GM23338 (cell line): Measurements from ENCODE around the gene ATP10A. TPM values are rescaled to one million over a fixed set of nuclear protein-coding genes. Genes with fewer than 3 reads are reported as not detected.

Experiments
- ATAC-seq: fragments of 200-7000 bp; cut with Tn5 transposase; 3 replicates; pipeline ENCODE4 v1.9.1; 2020
- DNase-seq: peaks from one replicate; pipeline ENCODE4 v3.0.0-alpha.2; 2015; ENCODE audit warnings: low spot score
- H2AFZ ChIP-seq: fragments of 200-600 bp; sonication (generic); 2 replicates; pipeline ENCODE4 v1.8.0; 2016; ENCODE audit warnings: antibody characterized with exemption, mild to moderate bottlenecking, moderate library complexity
- H3F3A ChIP-seq: fragments of 200-600 bp; sonication (generic); replicated peaks from 2 replicates; pipeline ENCODE4 v1.8.0; 2017; ENCODE audit warnings: antibody characterized with exemption, mixed run types, low read depth
- H3K27ac ChIP-seq: fragments of 200-600 bp; sonication (generic); 2 replicates; pipeline ENCODE4 v1.6.1; 2016; ENCODE audit warnings: low read depth
- H3K27me3 ChIP-seq: fragments of 200-600 bp; sonication (generic); 2 replicates; pipeline ENCODE4 v1.8.0; 2016; ENCODE audit warnings: mild to moderate bottlenecking, mixed run types, moderate library complexity; ENCODE audit not compliant: insufficient read depth
- H3K36me3 ChIP-seq: fragments of 200-600 bp; sonication (generic); 2 replicates; pipeline ENCODE4 v1.8.0; 2016; ENCODE audit warnings: mild to moderate bottlenecking; ENCODE audit not compliant: insufficient read depth
- H3K4me1 ChIP-seq: fragments of 200-600 bp; sonication (generic); 2 replicates; pipeline ENCODE4 v1.8.0; 2016; ENCODE audit warnings: mild to moderate bottlenecking, moderate library complexity; ENCODE audit not compliant: insufficient read depth
- H3K4me2 ChIP-seq: fragments of 200-600 bp; sonication (generic); 2 replicates; pipeline ENCODE4 v1.7.1; 2017; ENCODE audit warnings: mixed run types
- H3K4me3 ChIP-seq: fragments of 200-600 bp; sonication (generic); 2 replicates; pipeline ENCODE4 v1.6.1; 2016; ENCODE audit warnings: mixed run types
- H3K79me2 ChIP-seq: fragments of 200-600 bp; sonication (generic); replicated peaks from 2 replicates; pipeline ENCODE4 v1.8.0; 2017; ENCODE audit warnings: mild to moderate bottlenecking; ENCODE audit not compliant: insufficient read depth
- H3K9me2 ChIP-seq: fragments of 200-600 bp; sonication (generic); 2 replicates; pipeline ENCODE4 v1.8.0; 2017; ENCODE audit not compliant: insufficient read depth
- H4K20me1 ChIP-seq: fragments of 200-600 bp; sonication (generic); replicated peaks from 2 replicates; pipeline ENCODE4 v1.8.0; 2017; ENCODE audit warnings: mild to moderate bottlenecking; ENCODE audit not compliant: insufficient read depth
- H3K27ac Mint-ChIP-seq: 2 replicates; pipeline ENCODE4 v1.8.0; 2020; ENCODE audit warnings: inconsistent platforms, mild to moderate bottlenecking, moderate library complexity, mixed read lengths
- H3K27me3 Mint-ChIP-seq: 3 replicates; pipeline ENCODE4 v1.8.0; 2022; ENCODE audit warnings: low read depth, mild to moderate bottlenecking, moderate library complexity, mixed read lengths, inconsistent platforms; ENCODE audit not compliant: insufficient read depth, poor library complexity
- H3K36me3 Mint-ChIP-seq: 3 replicates; pipeline ENCODE4 v1.8.0; 2021; ENCODE audit warnings: low read depth, mild to moderate bottlenecking, inconsistent platforms, moderate library complexity, mixed read lengths
- H3K4me1 Mint-ChIP-seq: 3 replicates; pipeline ENCODE4 v1.8.0; 2020; ENCODE audit warnings: mild to moderate bottlenecking, inconsistent platforms, mixed read lengths
- H3K4me3 Mint-ChIP-seq: 3 replicates; pipeline ENCODE4 v1.8.0; 2021; ENCODE audit warnings: moderate library complexity, mild to moderate bottlenecking, inconsistent platforms, mixed read lengths
- H3K9me3 Mint-ChIP-seq: 3 replicates; pipeline ENCODE4 v1.8.0; 2020; ENCODE audit warnings: moderate library complexity, mild to moderate bottlenecking, inconsistent platforms, mixed read lengths
- EZH2phosphoT487 ChIP-seq: fragments of 200-600 bp; sonication (generic); IDR thresholded peaks from one replicate; pipeline ENCODE4 v1.8.1; 2018; ENCODE audit warnings: antibody characterized with exemption; ENCODE audit not compliant: unreplicated experiment
- NANOG ChIP-seq: IDR thresholded peaks from 2 replicates; pipeline ENCODE4 v1.6.1; 2016; ENCODE audit warnings: antibody characterized with exemption, borderline replicate concordance
- REST ChIP-seq: IDR thresholded peaks from one replicate; pipeline ENCODE4 v1.6.1; 2018; ENCODE audit warnings: antibody characterized with exemption; ENCODE audit not compliant: unreplicated experiment
- polyA plus RNA-seq: library from polyadenylated mRNA; unstranded; fragments of >200 nt; fragmentation: Nextera tagmentation; extraction: Ambion mirVana; gene quantifications from 2 replicates; pipeline ENCODE4 v1.2.1, GENCODE V29; 2016
- total RNA-seq: library from RNA; depleted of rRNA; stranded (reverse); fragments of >200 nt; shearing (Covaris generic); gene quantifications from 2 replicates; pipeline ENCODE4 v1.2.3, GENCODE V29; 2014
- TF ChIP-seq, protein P1 (sequence below): fragments of 250-450 bp; sonication (Bioruptor Pico); IDR thresholded peaks from 2 replicates; pipeline ENCODE4 v1.5.0; 2020; ENCODE audit warnings: mild to moderate bottlenecking, moderate library complexity

ATP10A gene
- total and polyA plus RNA-seq, 2 experiments from 2014 or later = 0.36 to 5.6 TPM

DNA sequence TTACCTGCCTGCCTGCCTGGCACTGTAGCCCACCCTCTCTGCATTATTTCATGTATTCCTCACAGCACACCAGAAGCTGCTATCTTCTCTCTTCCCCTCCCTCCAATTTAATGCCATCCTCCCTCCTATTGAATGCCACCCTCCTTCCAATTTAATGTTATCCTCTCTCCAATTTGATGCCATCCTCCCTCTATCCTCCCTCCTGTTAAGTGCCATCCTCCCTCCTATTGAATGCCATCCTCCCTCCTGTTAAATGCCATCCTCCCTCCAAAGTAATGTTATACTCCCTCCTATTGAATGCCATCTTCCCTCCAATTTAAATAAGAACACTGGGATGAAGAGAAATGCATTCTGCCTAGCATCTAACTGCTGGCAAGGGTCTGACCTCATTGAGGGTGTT is 11.1 kb downstream of the ATP10A start:
- no peak overlapping the region for H3K27ac ChIP-seq
- DNase-seq (no peak), ATAC-seq (no peak)
- H3K4me1 ChIP-seq = peaks cover 37% of the 10 kb centered on the region
- H3K27me3 ChIP-seq = no peaks in the 10 kb centered on the region
- peaks cover 50% of the 10 kb centered on the region for H3K4me1 Mint-ChIP-seq
- H3K36me3 ChIP-seq = no peaks in the 10 kb centered on the region; the same call in 1 of the 2 replicates
- H2AFZ ChIP-seq = no peak overlapping the region
- no peak overlapping the region for H3K4me2 ChIP-seq
- H4K20me1 ChIP-seq = no peaks in the 10 kb centered on the region
- no peak overlapping the region for H3K4me3 Mint-ChIP-seq
- no peaks in the 10 kb centered on the region for H3F3A ChIP-seq
- H3K36me3 Mint-ChIP-seq = 0 out of 3 replicates have a peak, but pooled peaks cover 3% of the 10 kb centered on the region
- H3K4me3 ChIP-seq = no peak overlapping the region
- H3K27me3 Mint-ChIP-seq = peaks cover 8% of the 10 kb centered on the region
- no peaks in the 10 kb centered on the region for H3K9me2 ChIP-seq
- H3K9me3 Mint-ChIP-seq = no peaks in the 10 kb centered on the region; the same call in 2 of the 3 replicates
- H3K79me2 ChIP-seq = no peaks in the 10 kb centered on the region
- H3K27ac Mint-ChIP-seq = no peak overlapping the region
- no peak for TF ChIP-seq NANOG
- TF ChIP-seq REST = no peak
- TF ChIP-seq EZH2phosphoT487 = no peak
- TF ChIP-seq, protein P1, sequence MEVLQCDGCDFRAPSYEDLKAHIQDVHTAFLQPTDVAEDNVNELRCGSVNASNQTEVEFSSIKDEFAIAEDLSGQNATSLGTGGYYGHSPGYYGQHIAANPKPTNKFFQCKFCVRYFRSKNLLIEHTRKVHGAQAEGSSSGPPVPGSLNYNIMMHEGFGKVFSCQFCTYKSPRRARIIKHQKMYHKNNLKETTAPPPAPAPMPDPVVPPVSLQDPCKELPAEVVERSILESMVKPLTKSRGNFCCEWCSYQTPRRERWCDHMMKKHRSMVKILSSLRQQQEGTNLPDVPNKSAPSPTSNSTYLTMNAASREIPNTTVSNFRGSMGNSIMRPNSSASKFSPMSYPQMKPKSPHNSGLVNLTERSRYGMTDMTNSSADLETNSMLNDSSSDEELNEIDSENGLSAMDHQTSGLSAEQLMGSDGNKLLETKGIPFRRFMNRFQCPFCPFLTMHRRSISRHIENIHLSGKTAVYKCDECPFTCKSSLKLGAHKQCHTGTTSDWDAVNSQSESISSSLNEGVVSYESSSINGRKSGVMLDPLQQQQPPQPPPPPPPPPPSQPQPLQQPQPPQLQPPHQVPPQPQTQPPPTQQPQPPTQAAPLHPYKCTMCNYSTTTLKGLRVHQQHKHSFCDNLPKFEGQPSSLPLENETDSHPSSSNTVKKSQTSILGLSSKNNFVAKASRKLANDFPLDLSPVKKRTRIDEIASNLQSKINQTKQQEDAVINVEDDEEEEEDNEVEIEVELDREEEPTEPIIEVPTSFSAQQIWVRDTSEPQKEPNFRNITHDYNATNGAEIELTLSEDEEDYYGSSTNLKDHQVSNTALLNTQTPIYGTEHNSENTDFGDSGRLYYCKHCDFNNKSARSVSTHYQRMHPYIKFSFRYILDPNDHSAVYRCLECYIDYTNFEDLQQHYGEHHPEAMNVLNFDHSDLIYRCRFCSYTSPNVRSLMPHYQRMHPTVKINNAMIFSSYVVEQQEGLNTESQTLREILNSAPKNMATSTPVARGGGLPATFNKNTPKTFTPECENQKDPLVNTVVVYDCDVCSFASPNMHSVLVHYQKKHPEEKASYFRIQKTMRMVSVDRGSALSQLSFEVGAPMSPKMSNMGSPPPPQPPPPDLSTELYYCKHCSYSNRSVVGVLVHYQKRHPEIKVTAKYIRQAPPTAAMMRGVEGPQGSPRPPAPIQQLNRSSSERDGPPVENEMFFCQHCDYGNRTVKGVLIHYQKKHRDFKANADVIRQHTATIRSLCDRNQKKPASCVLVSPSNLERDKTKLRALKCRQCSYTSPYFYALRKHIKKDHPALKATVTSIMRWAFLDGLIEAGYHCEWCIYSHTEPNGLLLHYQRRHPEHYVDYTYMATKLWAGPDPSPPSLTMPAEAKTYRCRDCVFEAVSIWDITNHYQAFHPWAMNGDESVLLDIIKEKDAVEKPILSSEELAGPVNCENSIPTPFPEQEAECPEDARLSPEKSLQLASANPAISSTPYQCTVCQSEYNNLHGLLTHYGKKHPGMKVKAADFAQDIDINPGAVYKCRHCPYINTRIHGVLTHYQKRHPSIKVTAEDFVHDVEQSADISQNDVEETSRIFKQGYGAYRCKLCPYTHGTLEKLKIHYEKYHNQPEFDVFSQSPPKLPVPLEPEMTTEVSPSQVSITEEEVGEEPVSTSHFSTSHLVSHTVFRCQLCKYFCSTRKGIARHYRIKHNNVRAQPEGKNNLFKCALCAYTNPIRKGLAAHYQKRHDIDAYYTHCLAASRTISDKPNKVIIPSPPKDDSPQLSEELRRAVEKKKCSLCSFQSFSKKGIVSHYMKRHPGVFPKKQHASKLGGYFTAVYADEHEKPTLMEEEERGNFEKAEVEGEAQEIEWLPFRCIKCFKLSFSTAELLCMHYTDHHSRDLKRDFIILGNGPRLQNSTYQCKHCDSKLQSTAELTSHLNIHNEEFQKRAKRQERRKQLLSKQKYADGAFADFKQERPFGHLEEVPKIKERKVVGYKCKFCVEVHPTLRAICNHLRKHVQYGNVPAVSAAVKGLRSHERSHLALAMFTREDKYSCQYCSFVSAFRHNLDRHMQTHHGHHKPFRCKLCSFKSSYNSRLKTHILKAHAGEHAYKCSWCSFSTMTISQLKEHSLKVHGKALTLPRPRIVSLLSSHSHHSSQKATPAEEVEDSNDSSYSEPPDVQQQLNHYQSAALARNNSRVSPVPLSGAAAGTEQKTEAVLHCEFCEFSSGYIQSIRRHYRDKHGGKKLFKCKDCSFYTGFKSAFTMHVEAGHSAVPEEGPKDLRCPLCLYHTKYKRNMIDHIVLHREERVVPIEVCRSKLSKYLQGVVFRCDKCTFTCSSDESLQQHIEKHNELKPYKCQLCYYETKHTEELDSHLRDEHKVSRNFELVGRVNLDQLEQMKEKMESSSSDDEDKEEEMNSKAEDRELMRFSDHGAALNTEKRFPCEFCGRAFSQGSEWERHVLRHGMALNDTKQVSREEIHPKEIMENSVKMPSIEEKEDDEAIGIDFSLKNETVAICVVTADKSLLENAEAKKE (CRISPR knock-in tag) = no peak
